ENCODE data around the gene JADE2. TPM values are rescaled to one million over a fixed set of nuclear protein-coding genes. Genes with fewer than 3 reads are reported as not detected.

Gene JADE2
- total RNA-seq, 2 experiments from 2014 or later: 120 to 124 TPM

GRCh38 chr5:134576386-134577021, 51.0 kb downstream of the JADE2 start:
- Histone ChIP-seq H3K27ac (ENCODE audit: low read depth in 1 of 2, low read length in 2 of 2) (no peak overlapping the region), H3K27me3 (ENCODE audit: control insufficient read depth in 1 of 2, insufficient read depth in 2 of 2, low read length in 2 of 2) (no peaks in the 10 kb centered on the region), H3K4me3 (ENCODE audit: low read length) (no peak overlapping the region), H3K4me1 (ENCODE audit: insufficient read depth, low read length) (peaks cover 10% of the 10 kb centered on the region), H3K36me3 (ENCODE audit: insufficient read depth, low read length) (peaks cover 94% of the 10 kb centered on the region), H3K9me3 (ENCODE audit: control insufficient read depth in 1 of 2, insufficient read depth in 1 of 2, low read length in 2 of 2) (no peaks in the 10 kb centered on the region)
- Mint-ChIP-seq H3K4me3 (no peak overlapping the region), H3K9me3 (no peaks in the 10 kb centered on the region), H3K27me3 (no peaks in the 10 kb centered on the region), H3K36me3 (ENCODE audit: low read depth) (peaks cover 94% of the 10 kb centered on the region), H3K4me1 (ENCODE audit: low read depth) (peaks cover 7% of the 10 kb centered on the region), H3K27ac (peak overlapping the region; percentile 33)
- intact Hi-C loops (cut with DNase I, micrococcal nuclease): loop anchor here (1.0 to 5.0 kb wide), 6 partner anchors 49 to 274 kb away; partner anchors contain the start of gene UBE2B (in 1 of the 2)
- ATAC-seq (ENCODE audit: poor library complexity) (no peak), DNase-seq (no peak)
- ChIA-PET CTCF (interaction anchor here (1.9 kb wide), 1 partner anchor 22 kb away, joined by 7 read pairs; no protein-coding TSS in a partner anchor), POLR2A (interaction anchor here (1.1 kb wide), 1 partner anchor 205 kb away, joined by 3 read pairs; the partner anchor contains the start of gene UBE2B)
- TF ChIP-seq CTCF (IDR thresholded peaks at IDR 0.05): no peak

GRCh38 chr5:134577022-134577795, 51.7 kb downstream of the JADE2 start:
- Histone ChIP-seq H3K9me3 (ENCODE audit: control insufficient read depth in 1 of 2, insufficient read depth in 1 of 2, low read length in 2 of 2) (no peaks in the 10 kb centered on the region), H3K4me3 (ENCODE audit: low read length) (no peak overlapping the region), H3K4me1 (ENCODE audit: insufficient read depth, low read length) (peaks cover 10% of the 10 kb centered on the region), H3K36me3 (ENCODE audit: insufficient read depth, low read length) (peaks cover 87% of the 10 kb centered on the region), H3K27me3 (ENCODE audit: control insufficient read depth in 1 of 2, insufficient read depth in 2 of 2, low read length in 2 of 2) (no peaks in the 10 kb centered on the region), H3K27ac (ENCODE audit: low read depth in 1 of 2, low read length in 2 of 2) (no peak overlapping the region)
- intact Hi-C loops (cut with DNase I, micrococcal nuclease): loop anchor here (1.0 to 5.0 kb wide), 6 partner anchors 50 to 274 kb away; partner anchors contain the start of gene UBE2B (in 1 of the 2)
- peak; percentile 15 for ATAC-seq (ENCODE audit: poor library complexity)
- H3K27me3 Mint-ChIP-seq: no peaks in the 10 kb centered on the region
- peak in 1 of 14 experiments; percentile 25 for DNase-seq
- no peaks in the 10 kb centered on the region for H3K9me3 Mint-ChIP-seq
- peaks cover 7% of the 10 kb centered on the region for H3K4me1 Mint-ChIP-seq (ENCODE audit: low read depth)
- peaks cover 92% of the 10 kb centered on the region for H3K36me3 Mint-ChIP-seq (ENCODE audit: low read depth)
- POLR2A ChIA-PET: interaction anchor here (1.1 kb wide), 2 partner anchors 165 to 206 kb away, joined by 3 to 4 read pairs; partner anchors contain the start of genes CDKN2AIPNL and UBE2B
- TF ChIP-seq CTCF (IDR thresholded peaks at IDR 0.05): no peak
- peak overlapping the region; percentile 82 for H3K27ac Mint-ChIP-seq
- no peak overlapping the region for H3K4me3 Mint-ChIP-seq
- CTCF ChIA-PET: interaction anchor here (0.5 to 1.9 kb wide), 8 partner anchors 10 to 166 kb away, joined by 3 to 12 read pairs (median 6); partner anchors contain the start of gene CDKN2AIPNL

GRCh38 chr5:134577796-134578577, 52.5 kb downstream of the JADE2 start:
- peak; percentile 85 for ATAC-seq (ENCODE audit: poor library complexity)
- CTCF ChIA-PET: interaction anchor here (0.5 to 1.9 kb wide), 12 partner anchors 10 to 274 kb away, joined by 3 to 12 read pairs (median 4); partner anchors contain the start of gene CDKN2AIPNL
- POLR2A ChIA-PET: interaction anchor here (1.0 to 1.1 kb wide), 3 partner anchors 50 to 206 kb away, joined by 3 to 4 read pairs (median 4); partner anchors contain the start of genes CDKN2AIPNL and UBE2B
- DNase-seq: peak; percentile 63 to 86 (median 72)
- peak overlapping the region; percentile 82 for H3K27ac Mint-ChIP-seq
- H3K9me3 ChIP-seq (ENCODE audit: control insufficient read depth in 1 of 2, insufficient read depth in 1 of 2, low read length in 2 of 2): no peaks in the 10 kb centered on the region
- peaks cover 8% of the 10 kb centered on the region for H3K4me1 ChIP-seq (ENCODE audit: insufficient read depth, low read length)
- H3K27me3 Mint-ChIP-seq: no peaks in the 10 kb centered on the region
- H3K4me3 Mint-ChIP-seq: no peak overlapping the region
- H3K4me3 ChIP-seq (ENCODE audit: low read length): no peak overlapping the region
- peaks cover 84% of the 10 kb centered on the region for H3K36me3 Mint-ChIP-seq (ENCODE audit: low read depth)
- intact Hi-C loops (cut with DNase I, micrococcal nuclease): loop anchor here (1.0 to 5.0 kb wide), 8 partner anchors 51 to 275 kb away; partner anchors contain the start of genes CDKN2AIPNL (in 1 of the 2) and UBE2B (in 1 of the 2)
- H3K27me3 ChIP-seq (ENCODE audit: control insufficient read depth in 1 of 2, insufficient read depth in 2 of 2, low read length in 2 of 2): no peaks in the 10 kb centered on the region
- TF ChIP-seq CTCF (IDR thresholded peaks at IDR 0.05): peak; percentile 91
- no peaks in the 10 kb centered on the region for H3K9me3 Mint-ChIP-seq
- no peak overlapping the region for H3K27ac ChIP-seq (ENCODE audit: low read depth in 1 of 2, low read length in 2 of 2)
- peaks cover 80% of the 10 kb centered on the region for H3K36me3 ChIP-seq (ENCODE audit: insufficient read depth, low read length)
- H3K4me1 Mint-ChIP-seq (ENCODE audit: low read depth): peaks cover 7% of the 10 kb centered on the region
